Stimulated activated CD8-positive, alpha-beta memory T cell treated with anti-CD3 and anti-CD28 coated beads, Interleukin-15, amount 100 ng/mL, for 4 hours (primary cell): ENCODE data around the gene ZNF687.

ENCODE experiments used
- DNase-seq, 2 donors: peaks; one replicate each; pipeline ENCODE4 v3.0.0-alpha.2; 2020; ENCODE audit warnings: low read depth in 2 of 2

ZNF687 gene

GRCh38 chr1:151314137-151314875 lies 32.2 kb downstream of the ZNF687 start:
- DNase-seq: no peak

GRCh38 chr1:151315565-151316235 lies 33.6 kb downstream of the ZNF687 start:
- DNase-seq: no peak

- DNase-seq: no peak
These were observed 36.9 kb downstream of the ZNF687 start for GRCh38 chr1:151318975-151319374.

- no peak for DNase-seq
These were observed 42.4 kb downstream of the ZNF687 start for GRCh38 chr1:151324390-151324930.

GRCh38 chr1:151325231-151325630 lies 43.1 kb downstream of the ZNF687 start:
- no peak for DNase-seq

GRCh38 chr1:151325646-151326429 lies 43.7 kb downstream of the ZNF687 start:
- no peak for DNase-seq

GRCh38 chr1:151326619-151327222 lies 44.6 kb downstream of the ZNF687 start:
- DNase-seq: peak in 1 of 2 donors; percentile 49

GRCh38 chr1:151327223-151327902 lies 45.3 kb downstream of the ZNF687 start, which contains the start of gene PI4KB:
PI4KB (minus strand) TSS chr1:151327416; CDS start chr1:151316481, 10,935 bp downstream.
- DNase-seq: peak; percentile 62 to 81

- no peak for DNase-seq
These were observed 46.0 kb downstream of the ZNF687 start for GRCh38 chr1:151327903-151328674.

- DNase-seq: no peak
These were observed 52.7 kb downstream of the ZNF687 start for GRCh38 chr1:151334822-151335221.

- DNase-seq: no peak
These were observed 54.5 kb downstream of the ZNF687 start for GRCh38 chr1:151336556-151336955.

GRCh38 chr1:151340870-151341754 lies 59.0 kb downstream of the ZNF687 start:
- DNase-seq: peak; percentile 12 to 17
